HepG2 (cell line): ENCODE results near the gene TCAP. TPM values are rescaled to one million over a fixed set of nuclear protein-coding genes. Genes with fewer than 3 reads are reported as not detected.

ENCODE experiments used
- ARNT ChIP-seq: fragments of 450-650 bp; IDR thresholded peaks from 2 replicates; pipeline ENCODE4 v1.6.1; 2017
- ARNTL ChIP-seq: sonication (generic); formaldehyde crosslinking; IDR thresholded peaks from 2 replicates; pipeline ENCODE4 v1.4.0; 2020; ENCODE audit warnings: mild to moderate bottlenecking, missing genetic modification reagents
- GTF3A ChIP-seq: sonication (generic); formaldehyde crosslinking; conservative IDR thresholded peaks from 2 replicates; pipeline ENCODE4 v1.4.0; 2020; ENCODE audit warnings: mild to moderate bottlenecking, missing genetic modification reagents
- HCFC1 ChIP-seq: fragments of 150-350 bp; IDR thresholded peaks from 2 replicates; pipeline ENCODE4 v1.6.1; 2014; ENCODE audit warnings: low read depth, low read length
- IRX3 ChIP-seq: sonication (generic); formaldehyde crosslinking; IDR thresholded peaks from 2 replicates; pipeline ENCODE4 v1.8.1; 2023; ENCODE audit warnings: mild to moderate bottlenecking, low read depth, missing genetic modification reagents, borderline replicate concordance
- JUN ChIP-seq: sonication (generic); formaldehyde crosslinking; IDR thresholded peaks from 2 replicates; pipeline ENCODE4 v1.4.0; 2020; ENCODE audit warnings: mild to moderate bottlenecking, missing genetic modification reagents
- MAFF ChIP-seq: IDR thresholded peaks from 2 replicates; pipeline ENCODE4 v1.6.1; 2011; ENCODE audit warnings: low read depth, low read length, improper control_type of control experiment
- MLLT10 ChIP-seq: sonication (generic); formaldehyde crosslinking; IDR thresholded peaks from 2 replicates; pipeline ENCODE4 v1.4.0; 2020; ENCODE audit warnings: missing genetic modification reagents
- MYNN ChIP-seq: sonication (generic); formaldehyde crosslinking; IDR thresholded peaks from 2 replicates; pipeline ENCODE4 v1.4.0; 2020; ENCODE audit warnings: mild to moderate bottlenecking, low read depth, missing genetic modification reagents
- NR1H2 ChIP-seq: sonication (generic); formaldehyde crosslinking; IDR thresholded peaks from 2 replicates; pipeline ENCODE4 v1.8.1; 2022; ENCODE audit warnings: low read depth, missing genetic modification reagents, borderline replicate concordance
- PHF5A ChIP-seq: IDR thresholded peaks from one replicate; pipeline ENCODE4 v1.6.1; 2018; ENCODE audit warnings: low read depth, missing genetic modification reagents; ENCODE audit not compliant: unreplicated experiment
- PRDM10 ChIP-seq: sonication (generic); formaldehyde crosslinking; IDR thresholded peaks from 2 replicates; pipeline ENCODE4 v1.4.0; 2020; ENCODE audit warnings: low read depth, missing genetic modification reagents
- SMAD9 ChIP-seq: sonication (generic); formaldehyde crosslinking; IDR thresholded peaks from 2 replicates; pipeline ENCODE4 v1.5.1; 2020; ENCODE audit warnings: mild to moderate bottlenecking, missing genetic modification reagents
- ZBTB10 ChIP-seq: sonication (generic); formaldehyde crosslinking; IDR thresholded peaks from 2 replicates; pipeline ENCODE4 v1.4.0; 2020; ENCODE audit warnings: missing genetic modification reagents, borderline replicate concordance
- ZFP82 ChIP-seq: sonication (generic); formaldehyde crosslinking; IDR thresholded peaks from 2 replicates; pipeline ENCODE4 v1.5.1; 2020; ENCODE audit warnings: mild to moderate bottlenecking, missing genetic modification reagents, borderline replicate concordance
- ZNF124 ChIP-seq: sonication (generic); formaldehyde crosslinking; IDR thresholded peaks from 2 replicates; pipeline ENCODE4 v1.4.0; 2020; ENCODE audit warnings: missing genetic modification reagents
- ZNF274 ChIP-seq: sonication (generic); formaldehyde crosslinking; IDR thresholded peaks from 2 replicates; pipeline ENCODE4 v1.5.1; 2020; ENCODE audit warnings: mild to moderate bottlenecking, missing genetic modification reagents
- ZNF619 ChIP-seq: sonication (generic); formaldehyde crosslinking; IDR thresholded peaks from 2 replicates; pipeline ENCODE4 v1.4.0; 2020; ENCODE audit warnings: mild to moderate bottlenecking, missing genetic modification reagents
- ZNF781 ChIP-seq: sonication (generic); formaldehyde crosslinking; IDR thresholded peaks from 2 replicates; pipeline ENCODE4 v1.5.1; 2020; ENCODE audit warnings: borderline replicate concordance, mild to moderate bottlenecking, missing genetic modification reagents; ENCODE audit errors: not compliant biosample characterization
- polyA plus RNA-seq, 8 experiments: library from polyadenylated mRNA; depleted of rRNA in 3 of 8; stranded (reverse) in 7 of 8; unstranded in 1 of 8; fragments of >200 nt; fragmentation: Illumina TruSeq in 4 of 8; extraction: Trizol in 4 of 8; gene quantifications; 2 replicates each; pipeline versions ENCODE4 v1.2.1 to v1.2.3, GENCODE V29; 2011 to 2016; ENCODE audit warnings: low read depth in 4 of 8, missing spikeins in 1 of 8, mixed read lengths in 1 of 8; ENCODE audit not compliant: insufficient read depth in 1 of 8
- total RNA-seq, 5 experiments: library from RNA; depleted of rRNA; stranded (reverse); fragments of >200 nt; fragmentation: Illumina TruSeq; extraction: Trizol; gene quantifications; 2 replicates each; pipeline ENCODE4 v1.2.3, GENCODE V29; 2016; ENCODE audit warnings: low read depth in 1 of 5
- TF ChIP-seq, protein P1 (sequence below): sonication (generic); formaldehyde crosslinking; IDR thresholded peaks from 2 replicates; pipeline ENCODE4 v1.4.0; 2020; ENCODE audit warnings: missing genetic modification reagents
- TF ChIP-seq, protein P2 (sequence below): IDR thresholded peaks from 2 replicates; pipeline ENCODE4 v1.6.1; 2018; ENCODE audit warnings: missing genetic modification reagents, mild to moderate bottlenecking, missing compliant biosample characterization

TCAP gene
- total and polyA plus RNA-seq, 2 of the 13 experiments (the other 11 are each of a cell fraction or from before 2014, with no cell fraction given) = 0.24 to 0.65 TPM

DNA sequence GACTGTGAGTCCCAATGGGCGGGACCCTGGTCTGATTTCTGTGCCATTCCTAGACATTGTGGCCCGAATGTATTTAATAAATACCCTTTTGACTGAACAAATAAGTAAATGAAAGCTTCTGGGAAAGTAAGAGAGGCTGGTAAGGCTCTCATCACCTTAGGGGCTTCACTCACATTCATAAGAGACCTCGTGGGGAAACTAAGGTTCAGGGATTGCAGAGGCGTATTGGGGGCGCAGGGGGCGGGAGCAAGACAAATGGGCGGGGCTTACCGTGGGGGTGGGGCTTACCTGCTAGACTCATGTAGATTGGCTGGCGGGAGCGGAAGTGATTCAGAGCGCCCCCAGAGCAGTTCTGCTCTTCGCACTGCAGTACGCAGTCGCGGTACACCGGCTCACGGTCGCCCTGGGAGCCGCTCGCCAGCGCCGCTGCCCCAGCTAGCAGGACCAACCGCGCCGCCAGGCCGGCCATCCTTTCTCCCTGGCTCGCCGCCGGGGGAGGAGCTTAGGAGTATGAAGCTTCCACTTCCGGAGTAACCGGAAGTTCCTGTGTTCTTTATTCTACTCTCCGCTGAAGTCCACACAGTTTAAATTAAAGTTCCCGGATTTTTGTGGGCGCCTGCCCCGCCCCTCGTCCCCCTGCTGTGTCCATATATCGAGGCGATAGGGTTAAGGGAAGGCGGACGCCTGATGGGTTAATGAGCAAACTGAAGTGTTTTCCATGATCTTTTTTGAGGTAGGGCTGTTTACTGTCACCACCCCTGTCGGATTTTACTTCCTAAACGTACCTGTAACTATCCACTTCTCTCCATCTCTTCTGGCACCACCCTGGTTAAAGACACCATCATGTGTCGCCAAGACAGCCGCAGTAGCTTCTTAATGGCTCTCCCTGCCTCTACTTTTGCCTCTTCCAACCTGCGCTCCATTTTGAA is 22.7 kb downstream of the TCAP start, which contains the start of gene PGAP3 (continued):
- TF ChIP-seq ZBTB10 (CRISPR knock-in tag) (peak; percentile 43), GTF3A (no peak), ZNF619 (CRISPR knock-in tag) (no peak), HCFC1 (peak; percentile 54; the same call in 1 of the 2 replicates), ARNT (no peak), ZNF274 (CRISPR knock-in tag) (no peak), ZNF781 (no peak), MLLT10 (no peak), IRX3 (CRISPR knock-in tag) (no peak), PHF5A (CRISPR knock-in tag) (no peak), JUN (CRISPR knock-in tag) (no peak), MAFF (no peak), MYNN (CRISPR knock-in tag) (no peak), NR1H2 (CRISPR knock-in tag) (no peak), ZFP82 (CRISPR knock-in tag) (no peak), ZNF124 (CRISPR knock-in tag) (no peak; the same call in 1 of the 2 replicates), SMAD9 (no peak), ARNTL (CRISPR knock-in tag) (no peak), PRDM10 (peak; percentile 77; the same call in 1 of the 2 replicates)
- TF ChIP-seq, protein P1, sequence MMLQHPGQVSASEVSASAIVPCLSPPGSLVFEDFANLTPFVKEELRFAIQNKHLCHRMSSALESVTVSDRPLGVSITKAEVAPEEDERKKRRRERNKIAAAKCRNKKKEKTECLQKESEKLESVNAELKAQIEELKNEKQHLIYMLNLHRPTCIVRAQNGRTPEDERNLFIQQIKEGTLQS (CRISPR knock-in tag) = 0 out of 2 replicates have a peak, but pooled peaks have one; percentile 7
- TF ChIP-seq, protein P2, sequence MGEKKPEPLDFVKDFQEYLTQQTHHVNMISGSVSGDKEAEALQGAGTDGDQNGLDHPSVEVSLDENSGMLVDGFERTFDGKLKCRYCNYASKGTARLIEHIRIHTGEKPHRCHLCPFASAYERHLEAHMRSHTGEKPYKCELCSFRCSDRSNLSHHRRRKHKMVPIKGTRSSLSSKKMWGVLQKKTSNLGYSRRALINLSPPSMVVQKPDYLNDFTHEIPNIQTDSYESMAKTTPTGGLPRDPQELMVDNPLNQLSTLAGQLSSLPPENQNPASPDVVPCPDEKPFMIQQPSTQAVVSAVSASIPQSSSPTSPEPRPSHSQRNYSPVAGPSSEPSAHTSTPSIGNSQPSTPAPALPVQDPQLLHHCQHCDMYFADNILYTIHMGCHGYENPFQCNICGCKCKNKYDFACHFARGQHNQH (CRISPR knock-in tag) = peak; percentile 85
